ENCODE data around the gene WFIKKN1.

DNA sequence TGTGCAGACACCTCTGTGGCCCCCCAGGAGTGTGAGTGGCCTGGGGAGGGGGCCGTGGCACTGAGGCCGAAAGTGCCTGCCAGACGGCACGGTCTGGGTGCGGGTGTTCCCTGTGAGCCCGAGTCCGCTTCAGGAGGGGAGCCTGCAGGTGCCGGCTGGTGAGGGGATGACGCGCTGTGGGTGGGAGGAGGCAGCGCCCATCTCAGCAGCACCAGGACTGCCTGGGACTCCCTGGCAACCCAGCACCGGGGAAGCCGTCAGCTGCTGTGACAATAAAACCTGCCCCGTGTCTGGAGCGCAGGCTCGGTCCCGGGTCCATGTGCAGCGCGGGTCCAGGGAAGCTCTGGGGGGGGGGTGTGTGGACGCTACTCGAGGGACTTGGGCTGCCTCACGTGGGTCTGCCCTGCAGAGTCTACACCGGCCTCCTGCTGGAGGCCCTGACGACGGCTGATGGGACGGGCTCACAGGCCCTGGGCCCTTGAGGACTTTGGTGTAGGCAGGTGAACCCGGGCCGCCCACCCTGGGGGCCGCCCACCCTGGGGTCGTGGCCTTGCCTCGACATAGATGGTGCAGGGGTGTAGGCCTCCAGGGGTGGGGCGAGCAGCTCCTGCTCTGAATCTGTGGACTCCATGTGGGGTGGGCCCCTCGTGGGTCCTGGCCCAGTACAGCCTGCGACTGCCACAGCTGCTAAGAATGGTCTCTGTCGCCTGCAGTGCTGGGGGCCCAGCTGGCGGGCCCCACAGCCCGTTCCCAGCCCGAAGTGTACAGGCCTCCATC lies 46.8 kb upstream of the WFIKKN1 start:
- TF ChIP-seq RAD21 (IDR thresholded peaks at IDR 0.05; ENCODE audit: low read length) (no peak), POLR2A (IDR thresholded peaks at IDR 0.05; ENCODE audit: low read depth, low read length) (no peak), RCOR1 (IDR thresholded peaks at IDR 0.05; ENCODE audit: insufficient replicate concordance, low read length) (no peak)
- TF ChIP-seq, protein P1, sequence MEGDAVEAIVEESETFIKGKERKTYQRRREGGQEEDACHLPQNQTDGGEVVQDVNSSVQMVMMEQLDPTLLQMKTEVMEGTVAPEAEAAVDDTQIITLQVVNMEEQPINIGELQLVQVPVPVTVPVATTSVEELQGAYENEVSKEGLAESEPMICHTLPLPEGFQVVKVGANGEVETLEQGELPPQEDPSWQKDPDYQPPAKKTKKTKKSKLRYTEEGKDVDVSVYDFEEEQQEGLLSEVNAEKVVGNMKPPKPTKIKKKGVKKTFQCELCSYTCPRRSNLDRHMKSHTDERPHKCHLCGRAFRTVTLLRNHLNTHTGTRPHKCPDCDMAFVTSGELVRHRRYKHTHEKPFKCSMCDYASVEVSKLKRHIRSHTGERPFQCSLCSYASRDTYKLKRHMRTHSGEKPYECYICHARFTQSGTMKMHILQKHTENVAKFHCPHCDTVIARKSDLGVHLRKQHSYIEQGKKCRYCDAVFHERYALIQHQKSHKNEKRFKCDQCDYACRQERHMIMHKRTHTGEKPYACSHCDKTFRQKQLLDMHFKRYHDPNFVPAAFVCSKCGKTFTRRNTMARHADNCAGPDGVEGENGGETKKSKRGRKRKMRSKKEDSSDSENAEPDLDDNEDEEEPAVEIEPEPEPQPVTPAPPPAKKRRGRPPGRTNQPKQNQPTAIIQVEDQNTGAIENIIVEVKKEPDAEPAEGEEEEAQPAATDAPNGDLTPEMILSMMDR (conservative IDR thresholded peaks at IDR 0.05; ENCODE audit: low read depth, low read length) = no peak
